ENCODE data around the gene CDHR3. TPM values are rescaled to one million over a fixed set of nuclear protein-coding genes. Genes with fewer than 3 reads are reported as not detected.

CDHR3 gene
- total RNA-seq, 1 experiment from 2014 or later, result 3.3 TPM

DNA sequence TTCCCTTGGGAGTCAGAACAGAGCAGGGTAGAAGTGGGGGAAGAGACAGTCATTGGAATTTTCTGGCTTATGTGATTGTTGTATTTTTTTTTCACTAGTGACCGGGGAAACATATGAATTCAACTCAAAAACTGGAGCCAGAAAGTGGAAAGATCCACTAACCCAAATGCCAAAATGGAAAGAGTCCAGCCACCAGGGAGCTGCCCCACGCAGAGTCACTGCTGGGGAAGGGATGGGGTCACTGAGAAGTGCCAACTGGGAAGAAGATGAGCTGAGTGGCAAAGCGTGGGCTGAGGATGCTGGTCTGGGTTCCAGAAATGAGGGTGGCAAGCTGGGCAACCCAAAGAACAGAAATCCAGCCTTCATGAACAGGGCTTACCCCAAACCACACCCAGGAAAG, 69.2 kb downstream of the CDHR3 start:
- Histone ChIP-seq H3K14ac (ENCODE audit: insufficient read depth, low read length) (no peak overlapping the region), H2BK12ac (ENCODE audit: insufficient read length, low read depth, low read length) (no peak overlapping the region), H3K4me2 (ENCODE audit: insufficient read depth, insufficient read length, low read length) (no peak overlapping the region), H3K23me2 (ENCODE audit: insufficient read length, low read depth, low read length, poor library complexity, severe bottlenecking) (no peaks in the 10 kb centered on the region), H3K9me3 (ENCODE audit: control insufficient read depth, low read depth, low read length) (no peaks in the 10 kb centered on the region), H2BK5ac (ENCODE audit: insufficient read length, low read length) (no peak overlapping the region), H2BK15ac (ENCODE audit: low read depth, low read length) (no peak overlapping the region), H4K20me1 (ENCODE audit: control insufficient read depth, insufficient read depth, insufficient read length) (no peaks in the 10 kb centered on the region), H3K79me2 (ENCODE audit: insufficient read depth, low read length) (no peaks in the 10 kb centered on the region), H2BK20ac (ENCODE audit: low read depth, low read length, poor library complexity, severe bottlenecking) (no peak overlapping the region), H2BK120ac (ENCODE audit: low read depth, low read length, poor library complexity, severe bottlenecking) (no peak overlapping the region), H3K4ac (ENCODE audit: low read depth, low read length) (no peak overlapping the region), H3K18ac (ENCODE audit: insufficient read length, low read depth, low read length) (no peak overlapping the region), H3K4me1 (ENCODE audit: insufficient read depth, low read length) (peaks cover 8% of the 10 kb centered on the region; the same call in 1 of the 2 replicates), H3K27me3 (ENCODE audit: insufficient read depth, low read length) (no peaks in the 10 kb centered on the region), H3K9ac (ENCODE audit: extremely low read depth, insufficient read length, low read length) (no peak overlapping the region), H4K91ac (ENCODE audit: insufficient read length, low read depth, low read length) (no peak overlapping the region), H2AK5ac (ENCODE audit: insufficient read length, low read length) (no peak overlapping the region), H3K56ac (ENCODE audit: insufficient read length, low read depth, low read length) (no peak overlapping the region), H4K8ac (replicated peaks; ENCODE audit: insufficient read length, low read depth, low read length) (no peak overlapping the region), H2AFZ (ENCODE audit: low read length) (no peak overlapping the region), H3T11ph (ENCODE audit: low read length) (no peak overlapping the region), H3K23ac (ENCODE audit: insufficient read length, low read depth, low read length) (no peak overlapping the region), H3K79me1 (ENCODE audit: insufficient read depth, low read depth, low read length, poor library complexity, severe bottlenecking) (no peaks in the 10 kb centered on the region), H4K5ac (ENCODE audit: insufficient read length, low read depth, low read length) (no peak overlapping the region), H3K27ac (ENCODE audit: insufficient read length, low read depth, low read length) (no peak overlapping the region)
- no CpG with 5 or more reads among the region's 3 CpGs for WGBS (ENCODE audit: extremely low coverage, insufficient read length, low lambda C conversion rate)
- Mint-ChIP-seq H3K27ac (no peak overlapping the region), H3K4me1 (peaks cover 27 to 29% of the 10 kb centered on the region in 2 experiments), H3K27me3 (ENCODE audit: low read depth) (peaks cover 8% of the 10 kb centered on the region), H3K9me3 (no peaks in the 10 kb centered on the region), H3K4me3 (no peak overlapping the region), H3K36me3 (ENCODE audit: insufficient read depth in 1 of 3, low read depth in 3 of 3) (no peaks in the 10 kb centered on the region)
- TF ChIP-seq, protein P1, sequence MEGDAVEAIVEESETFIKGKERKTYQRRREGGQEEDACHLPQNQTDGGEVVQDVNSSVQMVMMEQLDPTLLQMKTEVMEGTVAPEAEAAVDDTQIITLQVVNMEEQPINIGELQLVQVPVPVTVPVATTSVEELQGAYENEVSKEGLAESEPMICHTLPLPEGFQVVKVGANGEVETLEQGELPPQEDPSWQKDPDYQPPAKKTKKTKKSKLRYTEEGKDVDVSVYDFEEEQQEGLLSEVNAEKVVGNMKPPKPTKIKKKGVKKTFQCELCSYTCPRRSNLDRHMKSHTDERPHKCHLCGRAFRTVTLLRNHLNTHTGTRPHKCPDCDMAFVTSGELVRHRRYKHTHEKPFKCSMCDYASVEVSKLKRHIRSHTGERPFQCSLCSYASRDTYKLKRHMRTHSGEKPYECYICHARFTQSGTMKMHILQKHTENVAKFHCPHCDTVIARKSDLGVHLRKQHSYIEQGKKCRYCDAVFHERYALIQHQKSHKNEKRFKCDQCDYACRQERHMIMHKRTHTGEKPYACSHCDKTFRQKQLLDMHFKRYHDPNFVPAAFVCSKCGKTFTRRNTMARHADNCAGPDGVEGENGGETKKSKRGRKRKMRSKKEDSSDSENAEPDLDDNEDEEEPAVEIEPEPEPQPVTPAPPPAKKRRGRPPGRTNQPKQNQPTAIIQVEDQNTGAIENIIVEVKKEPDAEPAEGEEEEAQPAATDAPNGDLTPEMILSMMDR (conservative IDR thresholded peaks at IDR 0.05), result no peak
- no peak for DNase-seq

All from H9 (cell line).